A549 (cell line): ENCODE measurements around the gene CDK14. TPM values are rescaled to one million over a fixed set of nuclear protein-coding genes. Genes with fewer than 3 reads are reported as not detected.

Experiments used
- ATAC-seq, 2 experiments: fragments of 200-7000 bp in 1 of 2; fragments of >200 bp in 1 of 2; cut with Nextera tagmentation in 1 of 2; cut with Tn5 transposase in 1 of 2; 3 replicates each; pipeline versions ENCODE4 v1.8.0 to v1.9.1; 2018 to 2020; ENCODE audit warnings: mild to moderate bottlenecking in 1 of 2, moderate library complexity in 1 of 2
- CTCF ChIA-PET: fragments of 300-600 bp; sonication (Branson Sonifier 250); formaldehyde crosslinking; extraction: SDS; loops from one replicate; lab custom pipeline; 2021; ENCODE audit warnings: antibody characterized with exemption, inconsistent platforms; lab: Yijun Ruan, JAX
- POLR2A ChIA-PET: fragments of 350-600 bp; formaldehyde crosslinking; extraction: SDS; loops from one replicate; lab custom pipeline; 2021; ENCODE audit warnings: antibody characterized with exemption, inconsistent platforms; lab: Yijun Ruan, JAX
- DNase-seq, 2 experiments: peaks; one replicate each; pipeline versions ENCODE4 v3.0.0 to v3.0.0-alpha.2; 2011 to 2016; ENCODE audit warnings: low read depth in 1 of 2, low spot score in 1 of 2
- FAIRE-seq: peaks from 2 replicates; lab custom pipeline; 2011; peaks lifted over from hg19 to GRCh38; lab: Jason Lieb, UNC
- H3K27ac ChIP-seq, 2 experiments: fragments of >200 bp; sonication (Bioruptor Twin); formaldehyde crosslinking; 3 replicates each; pipeline ENCODE4 v1.5.1; 2016 to 2017
- H3K4me1 ChIP-seq: fragments of >200 bp; sonication (Bioruptor Twin); formaldehyde crosslinking; 3 replicates; pipeline ENCODE4 v1.6.1; 2016
- H3K4me2 ChIP-seq: fragments of >200 bp; sonication (Bioruptor Twin); formaldehyde crosslinking; 3 replicates; pipeline ENCODE4 v1.6.1; 2016
- H3K4me3 ChIP-seq: fragments of >200 bp; sonication (Bioruptor Twin); formaldehyde crosslinking; 3 replicates; pipeline ENCODE4 v1.5.1; 2016
- H3K9me3 ChIP-seq: fragments of >200 bp; sonication (Bioruptor Twin); formaldehyde crosslinking; 3 replicates; pipeline ENCODE4 v1.6.1; 2016
- ATOH8 ChIP-seq: fragments of 250-450 bp; sonication (Bioruptor Pico); IDR thresholded peaks from 2 replicates; pipeline ENCODE4 v1.5.0; 2020; ENCODE audit warnings: low read depth, mild to moderate bottlenecking, moderate library complexity
- BHLHE40 ChIP-seq: IDR thresholded peaks from 2 replicates; pipeline ENCODE4 v1.6.1; 2012; ENCODE audit warnings: low read depth, low read length, inconsistent platforms
- CBX2 ChIP-seq: fragments of 200-600 bp; sonication (generic); IDR thresholded peaks from 2 replicates; pipeline ENCODE4 v1.6.1; 2016; ENCODE audit warnings: low read depth, mild to moderate bottlenecking, borderline replicate concordance
- CBX8 ChIP-seq: fragments of 200-600 bp; sonication (generic); IDR thresholded peaks from 2 replicates; pipeline ENCODE4 v1.6.1; 2016
- CHD2 ChIP-seq: fragments of 150-350 bp; IDR thresholded peaks from 2 replicates; pipeline ENCODE4 v1.6.1; 2014; ENCODE audit warnings: low read length; ENCODE audit not compliant: partially characterized antibody
- CTCF ChIP-seq: fragments of >200 bp; sonication (Bioruptor Twin); formaldehyde crosslinking; IDR thresholded peaks from 3 replicates; pipeline ENCODE4 v1.5.1; 2016
- EHF ChIP-seq: fragments of 250-450 bp; sonication (Bioruptor Pico); IDR thresholded peaks from 2 replicates; pipeline ENCODE4 v1.5.0; 2020; ENCODE audit warnings: mild to moderate bottlenecking
- EHMT2 ChIP-seq: fragments of 200-600 bp; sonication (generic); IDR thresholded peaks from 2 replicates; pipeline ENCODE4 v1.6.1; 2016; ENCODE audit warnings: antibody characterized with exemption, low read depth, mild to moderate bottlenecking, moderate library complexity
- ESRRA ChIP-seq: fragments of 150-350 bp; IDR thresholded peaks from 2 replicates; pipeline ENCODE4 v1.6.1; 2014; ENCODE audit warnings: mild to moderate bottlenecking, low read length, borderline replicate concordance
- FOSL2 ChIP-seq, 2 experiments: fragments of 450-650 bp in 1 of 2; fragments of >200 bp in 1 of 2; sonication (Bioruptor Twin) in 1 of 2; formaldehyde crosslinking; IDR thresholded peaks; 2 replicates each; pipeline versions ENCODE4 v1.5.0 to v1.6.1; 2016 to 2020; ENCODE audit warnings: mild to moderate bottlenecking in 1 of 2, moderate library complexity in 1 of 2
- FOXS1 ChIP-seq: fragments of 250-450 bp; sonication (Bioruptor Pico); IDR thresholded peaks from 2 replicates; pipeline ENCODE4 v1.5.0; 2020; ENCODE audit warnings: mild to moderate bottlenecking, moderate library complexity
- HDAC2 ChIP-seq: fragments of 200-600 bp; sonication (generic); IDR thresholded peaks from 2 replicates; pipeline ENCODE4 v1.6.1; 2016
- HES2 ChIP-seq: fragments of >200 bp; sonication (Bioruptor Twin); formaldehyde crosslinking; IDR thresholded peaks from 2 replicates; pipeline ENCODE4 v1.6.1; 2016
- HEYL ChIP-seq: fragments of 250-450 bp; sonication (Bioruptor Pico); IDR thresholded peaks from 2 replicates; pipeline ENCODE4 v1.8.0; 2021; ENCODE audit warnings: mild to moderate bottlenecking, moderate library complexity
- HOXB5 ChIP-seq: fragments of 250-450 bp; sonication (Bioruptor Pico); IDR thresholded peaks from 2 replicates; pipeline ENCODE4 v1.5.0; 2020; ENCODE audit warnings: mild to moderate bottlenecking, moderate library complexity
- JUNB ChIP-seq: fragments of >200 bp; sonication (Bioruptor Twin); formaldehyde crosslinking; IDR thresholded peaks from 2 replicates; pipeline ENCODE4 v1.6.1; 2016
- KDM1A ChIP-seq: fragments of 200-600 bp; sonication (generic); IDR thresholded peaks from 2 replicates; pipeline ENCODE4 v1.6.1; 2016; ENCODE audit warnings: low read depth, mild to moderate bottlenecking
- MAZ ChIP-seq: fragments of 150-350 bp; IDR thresholded peaks from 2 replicates; pipeline ENCODE4 v1.6.1; 2014; ENCODE audit warnings: antibody characterized with exemption, low read depth, low read length, borderline replicate concordance
- NFE2L2 ChIP-seq: fragments of 150-350 bp; conservative IDR thresholded peaks from 2 replicates; pipeline ENCODE4 v1.6.1; 2014; ENCODE audit warnings: low read length
- NPAS2 ChIP-seq: fragments of 250-450 bp; sonication (Bioruptor Pico); IDR thresholded peaks from 2 replicates; pipeline ENCODE4 v1.8.0; 2022; ENCODE audit warnings: mild to moderate bottlenecking, moderate library complexity, borderline replicate concordance
- PHF8 ChIP-seq: fragments of 200-600 bp; sonication (generic); IDR thresholded peaks from 2 replicates; pipeline ENCODE4 v1.6.1; 2016; ENCODE audit warnings: low read depth, mild to moderate bottlenecking, antibody characterized with exemption, moderate library complexity, borderline replicate concordance
- RARB ChIP-seq: fragments of 250-450 bp; sonication (Bioruptor Pico); IDR thresholded peaks from 2 replicates; pipeline ENCODE4 v1.8.0; 2021; ENCODE audit warnings: mild to moderate bottlenecking, moderate library complexity
- RCOR1 ChIP-seq: fragments of 150-350 bp; IDR thresholded peaks from 2 replicates; pipeline ENCODE4 v1.6.1; 2014; ENCODE audit warnings: antibody characterized with exemption, low read length, low read depth
- TFCP2L1 ChIP-seq: fragments of 250-450 bp; sonication (Bioruptor Pico); IDR thresholded peaks from 2 replicates; pipeline ENCODE4 v1.5.0; 2021; ENCODE audit warnings: mild to moderate bottlenecking
- TP53 ChIP-seq: fragments of 250-450 bp; sonication (Bioruptor Pico); IDR thresholded peaks from 2 replicates; pipeline ENCODE4 v1.5.0; 2021; ENCODE audit warnings: mild to moderate bottlenecking, moderate library complexity
- ZC3H11A ChIP-seq: fragments of 450-650 bp; IDR thresholded peaks from 2 replicates; pipeline ENCODE4 v1.6.1; 2014; ENCODE audit warnings: antibody characterized with exemption, mild to moderate bottlenecking
- ZNF302 ChIP-seq: fragments of 250-450 bp; sonication (Bioruptor Pico); IDR thresholded peaks from 2 replicates; pipeline ENCODE4 v1.9.0; 2021; ENCODE audit warnings: inconsistent platforms, mild to moderate bottlenecking, moderate library complexity
- ZSCAN20 ChIP-seq: fragments of 250-450 bp; sonication (Bioruptor Pico); IDR thresholded peaks from 2 replicates; pipeline ENCODE4 v1.8.0; 2022; ENCODE audit warnings: mild to moderate bottlenecking, moderate library complexity
- WGBS: methylation state at CpG from one replicate; pipeline ENCODE4 v1.1.6; 2017; ENCODE audit errors: missing lambda C conversion rate; 5-methylcytosine and 5-hydroxymethylcytosine counted together
- polyA plus RNA-seq, 4 experiments: library from polyadenylated mRNA; depleted of rRNA in 3 of 4; stranded (reverse); fragments of >200 nt; fragmentation: RNase III in 1 of 4; extraction: RNeasy Plus Mini Kit Qiagen cat#74134 plus additional on column Dnase treatment in 1 of 4; gene quantifications; 2 replicates in 3 of 4; 3 replicates in 1 of 4; pipeline ENCODE4 v1.2.3, GENCODE V29; 2011 to 2017
- TF ChIP-seq, protein P1 (sequence below): fragments of 250-450 bp; sonication (Bioruptor Pico); IDR thresholded peaks from 2 replicates; pipeline ENCODE4 v1.5.0; 2021; ENCODE audit warnings: mild to moderate bottlenecking, moderate library complexity, borderline replicate concordance
- TF ChIP-seq, protein P2 (sequence below): IDR thresholded peaks from 2 replicates; pipeline ENCODE4 v1.6.1; 2012; ENCODE audit warnings: low read depth, borderline replicate concordance

CDK14 gene
- polyA plus RNA-seq, 2 of the 4 experiments (the other 2 are of a cell fraction) = 0.21 to 0.23 TPM

- TF ChIP-seq HEYL (CRISPR knock-in tag) (no peak), CBX2 (no peak), EHMT2 (no peak), FOXS1 (CRISPR knock-in tag) (no peak), ZSCAN20 (CRISPR knock-in tag) (no peak), TP53 (no peak), EHF (CRISPR knock-in tag) (no peak), HES2 (no peak), RARB (CRISPR knock-in tag) (no peak), ZC3H11A (no peak), HOXB5 (CRISPR knock-in tag) (no peak), JUNB (no peak), MAZ (no peak), RCOR1 (no peak), FOSL2 (IDR thresholded peaks at IDR 0.05) (no peak), FOSL2 (CRISPR knock-in tag; IDR thresholded peaks at IDR 0.05) (no peak)
- ChIA-PET CTCF (interaction anchor here (0.9 to 1.1 kb wide), 2 partner anchors 10 to 12 kb away, joined by 3 read pairs; no protein-coding TSS in a partner anchor), POLR2A (no interaction called here)
- Histone ChIP-seq H3K27ac (no peak overlapping the region), H3K4me2 (no peak overlapping the region), H3K4me3 (no peak overlapping the region), H3K9me3 (no peaks in the 10 kb centered on the region), H3K4me1 (no peaks in the 10 kb centered on the region)
- no peak for FAIRE-seq
- no peak for ATAC-seq
- DNase-seq = no peak
- WGBS = 33% methylated on average over 4 of the region's 4 CpGs
Measured at GRCh38 chr7:90841759-90842429, 245.8 kb downstream of the CDK14 start.

- H3K4me2 ChIP-seq = no peak overlapping the region
- no peak overlapping the region for H3K27ac ChIP-seq
- FAIRE-seq (no peak), ATAC-seq (no peak), DNase-seq (no peak)
- no peak for TF ChIP-seq KDM1A
- TF ChIP-seq ATOH8 = no peak
- no peak for TF ChIP-seq CBX8
- TF ChIP-seq, protein P1, sequence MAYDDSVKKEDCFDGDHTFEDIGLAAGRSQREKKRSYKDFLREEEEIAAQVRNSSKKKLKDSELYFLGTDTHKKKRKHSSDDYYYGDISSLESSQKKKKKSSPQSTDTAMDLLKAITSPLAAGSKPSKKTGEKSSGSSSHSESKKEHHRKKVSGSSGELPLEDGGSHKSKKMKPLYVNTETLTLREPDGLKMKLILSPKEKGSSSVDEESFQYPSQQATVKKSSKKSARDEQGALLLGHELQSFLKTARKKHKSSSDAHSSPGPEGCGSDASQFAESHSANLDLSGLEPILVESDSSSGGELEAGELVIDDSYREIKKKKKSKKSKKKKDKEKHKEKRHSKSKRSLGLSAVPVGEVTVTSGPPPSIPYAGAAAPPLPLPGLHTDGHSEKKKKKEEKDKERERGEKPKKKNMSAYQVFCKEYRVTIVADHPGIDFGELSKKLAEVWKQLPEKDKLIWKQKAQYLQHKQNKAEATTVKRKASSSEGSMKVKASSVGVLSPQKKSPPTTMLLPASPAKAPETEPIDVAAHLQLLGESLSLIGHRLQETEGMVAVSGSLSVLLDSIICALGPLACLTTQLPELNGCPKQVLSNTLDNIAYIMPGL (CRISPR knock-in tag) = no peak
- TF ChIP-seq HDAC2 = no peak
- no peak for TF ChIP-seq EHMT2
- no peak for TF ChIP-seq NPAS2 (CRISPR knock-in tag)
- no peak for TF ChIP-seq PHF8
- no peak for TF ChIP-seq ESRRA
- no peak for TF ChIP-seq HES2
- TF ChIP-seq, protein P2, sequence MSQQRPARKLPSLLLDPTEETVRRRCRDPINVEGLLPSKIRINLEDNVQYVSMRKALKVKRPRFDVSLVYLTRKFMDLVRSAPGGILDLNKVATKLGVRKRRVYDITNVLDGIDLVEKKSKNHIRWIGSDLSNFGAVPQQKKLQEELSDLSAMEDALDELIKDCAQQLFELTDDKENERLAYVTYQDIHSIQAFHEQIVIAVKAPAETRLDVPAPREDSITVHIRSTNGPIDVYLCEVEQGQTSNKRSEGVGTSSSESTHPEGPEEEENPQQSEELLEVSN = no peak
- TF ChIP-seq BHLHE40 = no peak
- no peak for TF ChIP-seq ZNF302 (CRISPR knock-in tag)
- TF ChIP-seq NFE2L2 = no peak
- TF ChIP-seq HOXB5 (CRISPR knock-in tag) = no peak
- no peak for TF ChIP-seq MAZ
- TF ChIP-seq CBX2 = no peak
- no peak for TF ChIP-seq CHD2
- no peak for TF ChIP-seq CTCF
- no peak for TF ChIP-seq TFCP2L1 (CRISPR knock-in tag)
- no peaks in the 10 kb centered on the region for H3K9me3 ChIP-seq
- ChIA-PET CTCF (interaction anchor here (1.1 kb wide), 1 partner anchor 13 kb away, joined by 3 read pairs; no protein-coding TSS in a partner anchor), POLR2A (no interaction called here)
- no peaks in the 10 kb centered on the region for H3K4me1 ChIP-seq
- no peak overlapping the region for H3K4me3 ChIP-seq
- WGBS = 37% methylated on average over 4 of the region's 4 CpGs
Measured at GRCh38 chr7:90842430-90842788, 246.3 kb downstream of the CDK14 start.
